GM12874 (cell line): ENCODE results near the gene ACTL9.

Experiments
- CTCF ChIP-seq: IDR thresholded peaks from 2 replicates; pipeline ENCODE4 v1.5.1; 2011; ENCODE audit warnings: low read depth, mild to moderate bottlenecking, control low read depth, low read length, moderate library complexity; ENCODE audit not compliant: insufficient read depth

ACTL9 gene

GRCh38 chr19:8698433-8699063 is at the start of gene ACTL9:
TSS of gene ACTL9 (minus strand) at chr19:8698795. CDS start at chr19:8698701, 94 bp downstream.
- no peak for TF ChIP-seq CTCF

- no peak for TF ChIP-seq CTCF
Observed at GRCh38 chr19:8738377-8738776, 39.8 kb upstream of the ACTL9 start.

- TF ChIP-seq CTCF, result no peak
Observed at GRCh38 chr19:8731428-8732169, 33.0 kb upstream of the ACTL9 start.

- TF ChIP-seq CTCF, result no peak
Observed at GRCh38 chr19:8724276-8724675, 25.7 kb upstream of the ACTL9 start.

GRCh38 chr19:8722032-8722431 is 23.4 kb upstream of the ACTL9 start:
- no peak for TF ChIP-seq CTCF

- TF ChIP-seq CTCF, result no peak
Observed at GRCh38 chr19:8721334-8721733, 22.7 kb upstream of the ACTL9 start, which contains the start of gene OR2Z1. TSS of gene OR2Z1 (plus strand) at chr19:8721634. CDS start at chr19:8731029, 9,395 bp downstream.

GRCh38 chr19:8705742-8706141 is 7.1 kb upstream of the ACTL9 start:
- TF ChIP-seq CTCF, result no peak
